H9 (cell line): Measurements from ENCODE around the gene PARP8. TPM values are rescaled to one million over a fixed set of nuclear protein-coding genes. Genes with fewer than 3 reads are reported as not detected.

Experiments used
- DNase-seq: peaks from one replicate; pipeline ENCODE4 v3.0.0-alpha.2; 2017
- H2AFZ ChIP-seq: one replicate; pipeline ENCODE4 v1.6.1; 2013; ENCODE audit warnings: mild to moderate bottlenecking, low read length, control low read depth, moderate library complexity
- H2AK5ac ChIP-seq: 2 replicates; pipeline ENCODE4 v1.6.1; 2013; ENCODE audit warnings: low read length, control low read depth, mixed read lengths; ENCODE audit not compliant: insufficient read length
- H2BK120ac ChIP-seq: one replicate; pipeline ENCODE4 v1.6.1; 2013; ENCODE audit warnings: low read depth, mild to moderate bottlenecking, low read length, control low read depth, inconsistent platforms; ENCODE audit not compliant: poor library complexity, severe bottlenecking
- H2BK12ac ChIP-seq: 2 replicates; pipeline ENCODE4 v1.6.1; 2013; ENCODE audit warnings: low read length, control low read depth, mixed read lengths, low read depth; ENCODE audit not compliant: insufficient read length
- H2BK15ac ChIP-seq: 2 replicates; pipeline ENCODE4 v1.6.1; 2013; ENCODE audit warnings: low read depth, low read length, control low read depth
- H2BK20ac ChIP-seq: one replicate; pipeline ENCODE4 v1.6.1; 2013; ENCODE audit warnings: low read depth, mild to moderate bottlenecking, low read length, control low read depth, inconsistent platforms; ENCODE audit not compliant: poor library complexity, severe bottlenecking
- H2BK5ac ChIP-seq: 2 replicates; pipeline ENCODE4 v1.6.1; 2013; ENCODE audit warnings: low read length, control low read depth, mixed read lengths; ENCODE audit not compliant: insufficient read length
- H3K14ac ChIP-seq: 2 replicates; pipeline ENCODE4 v1.6.1; 2013; ENCODE audit warnings: low read length, control low read depth; ENCODE audit not compliant: insufficient read depth
- H3K18ac ChIP-seq: 2 replicates; pipeline ENCODE4 v1.6.1; 2013; ENCODE audit warnings: low read depth, mild to moderate bottlenecking, mixed read lengths, low read length, control low read depth; ENCODE audit not compliant: insufficient read length
- H3K23ac ChIP-seq: 2 replicates; pipeline ENCODE4 v1.6.1; 2013; ENCODE audit warnings: low read length, control low read depth, mixed read lengths, low read depth; ENCODE audit not compliant: insufficient read length
- H3K23me2 ChIP-seq: 2 replicates; pipeline ENCODE4 v1.6.1; 2013; ENCODE audit warnings: low read depth, mild to moderate bottlenecking, mixed read lengths, low read length, control low read depth; ENCODE audit not compliant: insufficient read length, poor library complexity, severe bottlenecking
- H3K27ac ChIP-seq: 2 replicates; pipeline ENCODE4 v1.5.1; 2013; ENCODE audit warnings: low read length, control low read depth, mixed read lengths, low read depth; ENCODE audit not compliant: insufficient read length
- H3K27me3 ChIP-seq: 2 replicates; pipeline ENCODE4 v1.6.1; 2013; ENCODE audit warnings: low read length, control low read depth, inconsistent platforms; ENCODE audit not compliant: insufficient read depth
- H3K4ac ChIP-seq: 2 replicates; pipeline ENCODE4 v1.6.1; 2013; ENCODE audit warnings: low read depth, mild to moderate bottlenecking, control low read depth, inconsistent platforms, low read length, moderate library complexity
- H3K4me1 ChIP-seq: 2 replicates; pipeline ENCODE4 v1.6.1; 2013; ENCODE audit warnings: low read length, control low read depth, inconsistent platforms; ENCODE audit not compliant: insufficient read depth
- H3K4me2 ChIP-seq: 2 replicates; pipeline ENCODE4 v1.6.1; 2013; ENCODE audit warnings: low read length, control low read depth, mixed read lengths; ENCODE audit not compliant: insufficient read length, insufficient read depth
- H3K56ac ChIP-seq: 2 replicates; pipeline ENCODE4 v1.6.1; 2013; ENCODE audit warnings: low read depth, mild to moderate bottlenecking, mixed read lengths, low read length, control low read depth; ENCODE audit not compliant: insufficient read length
- H3K79me1 ChIP-seq: 2 replicates; pipeline ENCODE4 v1.6.1; 2013; ENCODE audit warnings: low read depth, mild to moderate bottlenecking, moderate library complexity, low read length, control low read depth, inconsistent platforms; ENCODE audit not compliant: insufficient read depth, poor library complexity, severe bottlenecking
- H3K79me2 ChIP-seq: 2 replicates; pipeline ENCODE4 v1.6.1; 2013; ENCODE audit warnings: low read length, control low read depth, inconsistent platforms; ENCODE audit not compliant: insufficient read depth
- H3K9ac ChIP-seq: 2 replicates; pipeline ENCODE4 v1.6.1; 2013; ENCODE audit warnings: low read length, control low read depth, mixed read lengths; ENCODE audit not compliant: insufficient read length; ENCODE audit errors: extremely low read depth
- H3K9me3 ChIP-seq: one replicate; pipeline ENCODE4 v1.6.1; 2013; ENCODE audit warnings: low read depth, low read length, inconsistent platforms; ENCODE audit not compliant: control insufficient read depth
- H3T11ph ChIP-seq: one replicate; pipeline ENCODE4 v1.6.1; 2013; ENCODE audit warnings: mild to moderate bottlenecking, low read length, control low read depth, inconsistent platforms
- H4K20me1 ChIP-seq: one replicate; pipeline ENCODE4 v1.6.1; 2013; ENCODE audit not compliant: control insufficient read depth, insufficient read length, insufficient read depth
- H4K5ac ChIP-seq: 2 replicates; pipeline ENCODE4 v1.6.1; 2013; ENCODE audit warnings: low read depth, mild to moderate bottlenecking, mixed read lengths, low read length, control low read depth; ENCODE audit not compliant: insufficient read length
- H4K8ac ChIP-seq: replicated peaks from 2 replicates; pipeline ENCODE4 v1.6.1; 2013; ENCODE audit warnings: low read length, control low read depth, mixed read lengths, low read depth; ENCODE audit not compliant: insufficient read length
- H4K91ac ChIP-seq: 2 replicates; pipeline ENCODE4 v1.6.1; 2013; ENCODE audit warnings: low read depth, mild to moderate bottlenecking, moderate library complexity, mixed read lengths, low read length, control low read depth; ENCODE audit not compliant: insufficient read length
- H3K27ac Mint-ChIP-seq, 3 experiments: 2 replicates in 2 of 3; 3 replicates in 1 of 3; pipeline ENCODE4 v1.8.0; 2020 to 2021; ENCODE audit warnings: mixed read lengths in 3 of 3, mild to moderate bottlenecking in 1 of 3, moderate library complexity in 1 of 3
- H3K27me3 Mint-ChIP-seq: 2 replicates; pipeline ENCODE4 v1.8.0; 2021; ENCODE audit warnings: low read depth, mild to moderate bottlenecking, moderate library complexity, mixed read lengths
- H3K36me3 Mint-ChIP-seq, 3 experiments: 2 replicates in 2 of 3; 3 replicates in 1 of 3; pipeline ENCODE4 v1.8.0; 2020 to 2021; ENCODE audit warnings: low read depth in 3 of 3, mixed read lengths in 3 of 3; ENCODE audit not compliant: insufficient read depth in 1 of 3
- H3K4me1 Mint-ChIP-seq, 2 experiments: 2 replicates each; pipeline ENCODE4 v1.8.0; 2020; ENCODE audit warnings: mixed read lengths in 2 of 2
- H3K4me3 Mint-ChIP-seq, 2 experiments: 2 replicates in 1 of 2; 3 replicates in 1 of 2; pipeline ENCODE4 v1.8.0; 2020 to 2021; ENCODE audit warnings: mild to moderate bottlenecking in 2 of 2, mixed read lengths in 2 of 2, moderate library complexity in 1 of 2
- H3K9me3 Mint-ChIP-seq, 2 experiments: 2 replicates in 1 of 2; 3 replicates in 1 of 2; pipeline ENCODE4 v1.8.0; 2020; ENCODE audit warnings: mild to moderate bottlenecking in 2 of 2, mixed read lengths in 2 of 2, moderate library complexity in 1 of 2
- CTCF ChIP-seq: fragments of 200-600 bp; sonication (generic); conservative IDR thresholded peaks from 3 replicates; pipeline ENCODE4 v1.8.0; 2021; ENCODE audit warnings: antibody characterized with exemption, mild to moderate bottlenecking
- WGBS: extraction: QIAGEN DNeasy Blood & Tissue Kit; methylation state at CpG from one replicate; pipeline ENCODE4 v1.1.7; 2013; ENCODE audit warnings: missing lambda C conversion rate, low lambda C conversion rate, mixed read lengths; ENCODE audit not compliant: insufficient read length; ENCODE audit errors: extremely low coverage; 5-methylcytosine and 5-hydroxymethylcytosine counted together
- total RNA-seq: library from RNA; stranded (reverse); gene quantifications from 2 replicates; pipeline ENCODE4 v1.2.1, GENCODE V29; 2021

The PARP8 gene
- total RNA-seq, 1 experiment from 2014 or later: 34.0 TPM

DNA sequence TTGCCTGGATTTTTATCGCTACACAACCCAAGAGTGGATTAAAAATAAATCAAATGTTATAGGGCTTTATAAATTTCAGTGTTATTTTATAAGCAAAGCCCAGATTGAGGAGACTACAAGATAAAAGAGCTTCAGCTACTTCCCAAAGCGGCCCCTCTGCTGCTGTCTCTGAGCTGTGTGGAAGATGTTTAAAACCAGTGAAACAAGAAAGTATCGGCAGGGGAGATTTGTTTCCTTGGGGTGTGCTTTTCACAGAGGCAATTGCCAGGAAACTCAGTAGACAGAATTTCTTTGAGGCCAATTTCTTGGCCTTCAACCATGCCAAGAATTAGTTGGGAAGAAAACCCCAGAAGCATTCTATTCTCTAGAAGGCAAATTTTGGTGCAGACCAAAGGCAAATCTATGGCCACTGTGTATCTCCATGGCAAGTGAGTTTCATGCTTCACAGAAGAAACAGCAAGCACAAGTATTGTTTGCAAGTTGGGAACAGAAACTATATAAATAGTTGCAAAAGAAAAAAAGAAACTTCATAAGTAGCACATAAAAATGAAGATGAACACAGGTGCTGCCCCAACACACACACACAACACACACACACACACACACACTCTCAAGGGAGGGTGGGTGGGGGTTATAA lies 197.2 kb downstream of the PARP8 start:
- H4K8ac ChIP-seq: no peak overlapping the region
- no peak overlapping the region for H3K14ac ChIP-seq
- no peak for DNase-seq
- no peak overlapping the region for H2BK15ac ChIP-seq
- no peaks in the 10 kb centered on the region for H4K20me1 ChIP-seq
- H3K27ac ChIP-seq: no peak overlapping the region
- no peak overlapping the region for H2AFZ ChIP-seq
- no peak overlapping the region for H3K56ac ChIP-seq
- TF ChIP-seq CTCF: no peak
- no peak overlapping the region for H3K9ac ChIP-seq
- no peak overlapping the region for H2AK5ac ChIP-seq
- H3K27ac Mint-ChIP-seq: no peak overlapping the region
- no peaks in the 10 kb centered on the region for H3K9me3 Mint-ChIP-seq
- H3K27me3 Mint-ChIP-seq: no peaks in the 10 kb centered on the region
- peaks cover 15% of the 10 kb centered on the region in 2 experiments for H3K4me1 Mint-ChIP-seq
- no peak overlapping the region for H3T11ph ChIP-seq
- no peaks in the 10 kb centered on the region for H3K36me3 Mint-ChIP-seq
- H3K23me2 ChIP-seq: no peaks in the 10 kb centered on the region
- no peak overlapping the region for H3K4me2 ChIP-seq
- no peak overlapping the region for H4K5ac ChIP-seq
- no peaks in the 10 kb centered on the region for H3K27me3 ChIP-seq
- H2BK12ac ChIP-seq: no peak overlapping the region
- no peak overlapping the region for H2BK5ac ChIP-seq
- no peaks in the 10 kb centered on the region for H3K9me3 ChIP-seq
- no peaks in the 10 kb centered on the region for H3K4me1 ChIP-seq
- no CpG with 5 or more reads among the region's 3 CpGs for WGBS
- H2BK120ac ChIP-seq: no peak overlapping the region
- no peak overlapping the region for H4K91ac ChIP-seq
- H3K18ac ChIP-seq: no peak overlapping the region
- H3K4ac ChIP-seq: no peak overlapping the region
- no peak overlapping the region for H2BK20ac ChIP-seq
- H3K23ac ChIP-seq: no peak overlapping the region
- H3K79me1 ChIP-seq: no peaks in the 10 kb centered on the region
- H3K4me3 Mint-ChIP-seq: no peak overlapping the region
- H3K79me2 ChIP-seq: no peaks in the 10 kb centered on the region
